ENCODE measurements around the gene REEP6. TPM values are rescaled to one million over a fixed set of nuclear protein-coding genes. Genes with fewer than 3 reads are reported as not detected.
"Not testable (repeated sequence)": the region's sequence is repeated elsewhere in the genome, so short reads cannot be mapped to it uniquely, and the experiment has no call there.

REEP6 gene
- total RNA-seq, 2 donors from 2014 or later: 5.0 to 6.4 TPM

DNA sequence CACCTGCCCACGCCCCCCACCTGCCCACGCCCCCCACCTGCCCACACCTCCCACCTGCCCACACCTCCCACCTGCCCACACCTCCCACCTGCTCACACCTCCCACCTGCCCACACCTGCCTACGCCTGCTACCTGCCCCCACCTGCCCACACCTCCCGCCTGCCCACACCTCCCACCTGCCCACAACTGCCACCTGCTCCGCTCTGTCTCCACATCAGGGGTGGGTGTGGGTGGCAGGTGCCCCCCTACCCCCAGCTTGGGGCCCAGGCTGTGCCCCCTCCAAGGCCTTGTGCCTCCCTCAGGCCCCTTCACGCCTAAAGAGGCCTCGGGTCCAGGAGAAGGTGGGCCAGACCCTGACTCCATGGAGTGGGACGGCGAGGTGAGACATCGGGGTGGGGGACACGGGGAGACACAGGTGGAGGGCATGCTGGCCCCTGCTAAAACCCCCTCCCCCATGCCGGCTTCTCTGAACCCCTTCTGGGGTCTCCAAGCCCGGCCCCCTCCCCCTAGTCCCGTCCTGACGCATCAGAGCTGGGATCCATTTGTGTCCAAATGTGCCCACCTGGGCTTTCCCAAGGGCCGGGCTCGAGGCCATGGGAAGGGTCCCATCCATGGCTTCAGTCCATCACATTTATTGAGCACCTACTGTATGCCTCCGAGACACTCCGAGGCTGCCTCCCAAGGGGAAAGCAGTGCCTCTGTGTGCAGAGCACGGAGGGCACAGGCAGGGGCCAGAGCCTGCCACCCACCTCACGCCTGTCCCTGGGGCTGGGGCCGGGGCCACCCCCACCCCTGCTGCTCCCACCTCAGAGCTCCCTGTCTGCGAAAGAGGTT lies 37.8 kb downstream of the REEP6 start:
- Histone ChIP-seq H3K4me1 (no peaks in the 10 kb centered on the region), H3K9me3 (no peaks in the 10 kb centered on the region), H3K27ac (no peak overlapping the region), H3K36me3 (no peaks in the 10 kb centered on the region), H3K4me3 (no peak overlapping the region), H3K27me3 (peaks cover 28% of the 10 kb centered on the region), H3K9ac (ENCODE audit: low read depth in 2 of 2, low read length in 2 of 2) (no peak overlapping the region)
- intact Hi-C loops (cut with DNase I): no loop called here
- DNase-seq: no peak
- no peak for TF ChIP-seq CTCF (IDR thresholded peaks at IDR 0.05)

DNA sequence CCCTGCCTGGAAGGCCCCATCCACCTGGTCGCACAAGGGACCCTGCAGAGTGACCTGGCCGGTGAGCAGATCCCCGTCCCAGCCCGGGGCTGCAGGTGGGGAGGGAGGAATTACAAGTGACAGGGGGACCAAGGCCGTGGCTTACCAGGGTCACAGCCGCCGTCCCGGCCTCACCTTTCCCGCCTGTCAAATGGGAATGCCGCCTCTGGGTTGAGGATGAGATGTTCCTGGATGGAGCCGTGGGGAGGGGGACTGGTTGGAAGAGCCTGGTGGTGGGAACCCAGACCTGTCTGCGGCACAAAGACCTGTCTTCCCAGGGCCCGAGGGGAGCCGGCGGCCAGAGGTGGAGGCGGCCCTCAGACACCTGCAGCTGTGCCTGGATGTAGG lies 38.4 kb downstream of the REEP6 start:
- no peaks in the 10 kb centered on the region for H3K36me3 ChIP-seq
- H3K27ac ChIP-seq: no peak overlapping the region
- no peak for TF ChIP-seq CTCF (IDR thresholded peaks at IDR 0.05)
- intact Hi-C loops (cut with DNase I): no loop called here
- no peak overlapping the region for H3K9ac ChIP-seq (ENCODE audit: low read depth in 2 of 2, low read length in 2 of 2)
- H3K4me1 ChIP-seq: no peaks in the 10 kb centered on the region
- no peaks in the 10 kb centered on the region for H3K9me3 ChIP-seq
- peaks cover 23% of the 10 kb centered on the region for H3K27me3 ChIP-seq
- no peak for DNase-seq
- no peak overlapping the region for H3K4me3 ChIP-seq

DNA sequence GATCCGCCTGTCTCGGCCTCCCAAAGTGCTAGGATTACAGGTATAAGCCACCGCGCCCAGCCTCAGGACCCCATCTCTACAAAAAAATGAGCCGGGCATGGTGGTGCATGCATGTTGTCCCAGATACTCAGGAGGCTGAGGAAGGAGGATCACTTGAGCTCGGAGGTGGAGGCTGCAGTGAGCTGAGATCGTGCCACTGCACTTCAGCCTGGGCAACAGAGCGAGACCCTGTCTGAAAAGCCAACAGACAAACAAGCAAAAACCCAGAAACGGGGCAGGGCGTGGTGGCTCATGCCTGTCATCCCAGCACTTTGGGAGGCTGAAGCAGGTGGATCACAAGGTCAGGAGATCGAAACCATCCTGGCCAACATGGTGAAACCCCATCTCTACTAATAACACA lies 39.9 kb downstream of the REEP6 start:
- DNase-seq; intact Hi-C loops (cut with DNase I); H3K4me1 ChIP-seq; H3K36me3 ChIP-seq; H3K27ac ChIP-seq; H3K27me3 ChIP-seq; H3K9ac ChIP-seq (ENCODE audit: low read depth in 2 of 2, low read length in 2 of 2); H3K4me3 ChIP-seq; H3K9me3 ChIP-seq: not testable (repeated sequence)

GRCh38 chr19:1531587-1531986 lies 40.6 kb downstream of the REEP6 start:
- H3K9ac ChIP-seq (ENCODE audit: low read depth in 2 of 2, low read length in 2 of 2): no peak overlapping the region
- intact Hi-C loops (cut with DNase I): no loop called here
- no peak for DNase-seq
- no peaks in the 10 kb centered on the region for H3K36me3 ChIP-seq
- no peak overlapping the region for H3K4me3 ChIP-seq
- no peaks in the 10 kb centered on the region for H3K4me1 ChIP-seq
- H3K27ac ChIP-seq: no peak overlapping the region
- TF ChIP-seq CTCF (IDR thresholded peaks at IDR 0.05): no peak
- H3K27me3 ChIP-seq: peaks cover 3% of the 10 kb centered on the region
- H3K9me3 ChIP-seq: no peaks in the 10 kb centered on the region

GRCh38 chr19:1532003-1532402 lies 41.0 kb downstream of the REEP6 start:
- Histone ChIP-seq H3K27me3 (peaks cover 3% of the 10 kb centered on the region), H3K27ac (no peak overlapping the region), H3K4me1 (no peaks in the 10 kb centered on the region), H3K4me3 (no peak overlapping the region), H3K9ac (ENCODE audit: low read depth in 2 of 2, low read length in 2 of 2) (no peak overlapping the region), H3K36me3 (no peaks in the 10 kb centered on the region), H3K9me3 (no peaks in the 10 kb centered on the region)
- DNase-seq: no peak
- no peak for TF ChIP-seq CTCF (IDR thresholded peaks at IDR 0.05)
- intact Hi-C loops (cut with DNase I): no loop called here

- Histone ChIP-seq H3K27ac (no peak overlapping the region), H3K9me3 (no peaks in the 10 kb centered on the region), H3K4me3 (no peak overlapping the region), H3K27me3 (no peaks in the 10 kb centered on the region), H3K4me1 (no peaks in the 10 kb centered on the region), H3K9ac (ENCODE audit: low read depth in 2 of 2, low read length in 2 of 2) (no peak overlapping the region), H3K36me3 (no peaks in the 10 kb centered on the region)
- TF ChIP-seq CTCF (IDR thresholded peaks at IDR 0.05): no peak
- no peak for DNase-seq
- intact Hi-C loops (cut with DNase I): no loop called here
Measured at GRCh38 chr19:1533510-1534150, 42.6 kb downstream of the REEP6 start.

Measured in colonic mucosa (tissue), 4 donors.